GM21367 (cell line): ENCODE measurements around the gene MRPS9.

ENCODE experiments used
- ATAC-seq: cut with Tn5 transposase; IDR thresholded peaks from one replicate; pipeline ENCODE4 v1.9.1; 2021; ENCODE audit not compliant: unreplicated experiment

MRPS9 gene

DNA sequence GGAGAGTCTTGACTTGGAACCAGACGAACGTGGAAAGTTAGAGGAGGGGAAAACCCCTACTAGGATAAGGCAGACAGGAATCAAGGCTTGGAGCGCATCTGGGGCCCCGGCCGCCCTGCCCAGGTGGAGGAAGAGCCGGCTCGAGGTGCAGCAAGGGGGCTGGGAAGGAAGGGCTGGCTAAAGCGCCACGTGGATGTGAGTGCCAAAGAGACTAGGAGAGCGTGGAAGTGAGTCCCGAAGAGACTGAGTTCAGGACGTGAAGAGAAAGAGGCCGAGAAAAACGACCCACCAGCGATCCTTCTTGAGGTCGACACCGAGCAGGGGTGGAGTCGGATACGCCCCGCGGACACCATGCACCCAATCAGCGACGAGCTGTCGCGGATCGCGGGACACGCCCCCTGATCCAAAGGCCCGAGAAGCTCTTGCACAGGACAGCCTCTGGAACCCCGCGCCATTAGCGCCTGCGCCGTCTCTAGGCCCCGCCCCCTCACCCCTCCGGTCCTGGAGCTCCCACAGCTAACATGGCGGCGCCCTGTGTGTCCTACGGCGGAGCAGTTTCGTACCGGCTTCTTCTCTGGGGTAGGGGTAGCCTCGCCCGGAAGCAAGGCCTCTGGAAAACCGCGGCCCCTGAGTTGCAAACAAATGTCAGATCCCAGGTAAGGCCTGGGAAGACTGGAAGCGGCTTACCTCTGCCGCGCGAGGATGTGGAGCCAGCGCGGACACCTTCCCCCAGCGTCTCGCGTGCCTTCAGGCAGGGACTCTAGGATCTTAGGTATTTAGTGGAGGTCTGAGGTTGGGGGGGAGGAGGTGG is at the start of gene MRPS9:
Gene MRPS9, plus strand, starts transcription at position 498 of the 811 bp plus-strand sequence. Its CDS starts 24 bp downstream, at position 522.
- peak; percentile 100 for ATAC-seq

DNA sequence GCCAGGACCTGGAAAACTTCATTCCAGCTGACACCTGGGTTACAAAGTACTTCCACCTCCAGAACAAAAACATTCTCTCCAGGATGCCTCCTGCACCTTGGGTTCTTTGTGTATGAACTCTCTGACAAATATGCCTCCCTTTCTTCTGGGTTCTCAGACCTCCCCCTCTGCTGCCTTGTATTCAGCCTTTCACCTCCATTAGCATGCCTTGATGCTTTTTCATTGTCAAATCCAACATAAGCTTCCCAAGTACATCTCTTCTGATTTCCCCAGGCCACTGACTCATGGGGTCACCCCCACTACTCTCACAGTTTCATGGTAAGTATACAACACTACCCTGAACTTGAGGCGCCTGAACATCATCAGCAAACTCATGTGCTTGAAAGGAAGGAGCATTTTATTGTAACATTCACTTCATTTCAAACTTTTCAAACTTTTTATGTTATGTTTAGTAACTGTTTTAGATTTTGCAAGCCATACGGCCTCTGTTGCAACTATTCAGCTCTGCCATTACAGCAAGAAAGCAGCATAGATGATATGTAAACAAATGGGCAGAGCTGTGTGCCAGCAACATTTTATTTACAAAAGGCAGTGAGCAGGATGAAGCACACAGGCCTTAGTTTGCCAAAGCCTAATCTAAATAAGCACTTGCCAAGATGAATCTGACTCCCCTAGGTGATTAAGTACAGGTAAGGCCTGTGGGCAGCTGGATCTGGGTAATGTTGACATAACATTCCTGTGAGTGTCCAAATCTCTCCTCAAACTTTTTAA is 32.5 kb upstream of the MRPS9 start:
- no peak for ATAC-seq

GRCh38 chr2:105007367-105007766 is 30.5 kb upstream of the MRPS9 start:
- ATAC-seq, result no peak

GRCh38 chr2:105032476-105032875 is 5.4 kb upstream of the MRPS9 start:
- ATAC-seq, result no peak

- no peak for ATAC-seq
Measured at GRCh38 chr2:105034170-105034569, 3.7 kb upstream of the MRPS9 start.

DNA sequence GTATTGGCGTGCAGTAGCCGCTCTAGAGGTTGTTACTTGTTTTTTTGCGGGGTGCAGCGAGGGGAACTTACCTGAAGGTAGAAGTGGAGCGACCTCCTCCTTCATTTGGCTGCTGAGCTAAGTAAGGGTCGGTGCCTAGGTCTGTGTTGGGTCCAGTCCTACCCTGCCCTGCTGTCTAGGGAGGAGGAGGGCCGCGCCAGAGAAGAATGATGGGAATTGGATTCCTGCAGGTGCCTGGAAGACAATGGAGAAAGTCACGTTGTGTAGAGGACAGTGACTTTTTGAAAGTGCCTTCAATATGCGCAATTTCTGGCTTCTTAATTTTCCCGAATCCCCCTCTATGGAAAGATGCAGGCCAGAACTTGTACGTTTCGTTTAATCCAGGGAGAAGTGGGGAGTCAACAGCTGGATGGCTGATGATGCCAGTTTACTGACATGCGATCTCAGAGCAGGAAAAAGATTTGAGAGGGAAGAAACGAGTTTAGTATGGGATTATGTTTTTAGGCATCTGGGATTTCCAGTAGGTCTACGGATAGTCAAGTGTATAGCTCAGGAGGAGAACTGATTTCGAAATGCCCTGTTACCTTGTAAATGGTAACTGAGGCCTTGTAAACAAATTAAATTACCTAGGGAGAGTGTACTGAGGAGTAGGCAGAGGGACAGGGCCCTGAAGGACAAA is 653 bp downstream of the MRPS9 start:
- peak; percentile 5 for ATAC-seq

DNA sequence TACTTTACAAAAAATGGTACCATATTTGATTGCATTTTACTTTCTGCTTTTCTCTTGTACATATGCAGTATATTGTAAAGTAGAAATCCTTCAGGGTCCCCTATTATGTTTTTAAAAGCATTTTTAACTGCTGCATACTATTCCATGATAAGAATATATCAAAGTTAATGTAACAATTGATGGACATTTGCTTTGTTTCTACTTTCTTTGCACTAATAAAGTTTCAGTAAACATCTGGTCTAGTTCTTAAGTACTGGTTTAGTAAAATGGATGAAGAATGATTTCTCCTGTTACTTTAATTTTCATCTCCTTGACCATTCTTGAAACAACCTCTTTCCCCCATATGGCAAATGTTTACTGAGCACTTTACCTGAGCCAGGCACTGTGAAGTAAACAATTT is 1.7 kb downstream of the MRPS9 start:
- no peak for ATAC-seq

DNA sequence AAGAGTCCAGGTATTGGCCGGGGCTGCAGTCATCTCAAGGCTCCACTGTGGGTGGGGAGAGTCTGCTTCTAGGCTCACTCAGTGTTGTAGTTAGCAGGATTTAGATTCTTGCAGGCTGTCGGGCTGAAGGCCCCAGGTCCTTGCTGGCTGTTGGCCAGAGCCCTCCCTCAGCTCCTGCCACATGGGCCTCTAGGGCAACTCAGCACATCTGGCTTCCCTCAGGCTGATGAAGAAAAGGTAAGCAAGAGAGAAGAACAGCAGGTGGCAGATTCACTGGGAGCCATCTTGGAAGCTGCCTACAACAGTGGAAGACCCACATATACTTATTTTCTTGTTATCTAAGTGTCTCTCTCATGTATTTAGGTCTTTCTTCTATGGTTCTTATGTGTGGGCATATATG is 4.3 kb downstream of the MRPS9 start:
- ATAC-seq, result no peak

GRCh38 chr2:105052773-105053172 is 14.9 kb downstream of the MRPS9 start:
- ATAC-seq, result no peak

GRCh38 chr2:105055613-105056012 is 17.7 kb downstream of the MRPS9 start:
- no peak for ATAC-seq

DNA sequence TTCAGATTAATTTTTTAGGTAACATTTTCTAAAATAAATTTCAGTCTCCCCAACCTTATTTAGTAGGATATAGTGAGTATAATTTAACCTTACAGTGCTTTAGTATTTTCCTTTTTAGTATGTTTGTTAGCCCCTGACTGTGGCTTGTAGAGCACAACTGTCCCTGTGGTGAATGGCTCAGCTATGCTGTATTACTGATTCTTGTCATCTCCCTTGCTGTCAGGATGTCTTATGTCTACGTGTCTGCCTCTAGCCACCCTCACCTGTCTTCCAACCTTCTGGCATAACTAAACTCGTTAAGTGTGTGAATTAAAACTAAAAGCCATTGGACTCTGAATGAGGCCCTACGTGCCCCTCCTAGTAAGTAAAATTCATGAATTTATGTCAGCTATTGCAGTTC is 18.4 kb downstream of the MRPS9 start:
- no peak for ATAC-seq

DNA sequence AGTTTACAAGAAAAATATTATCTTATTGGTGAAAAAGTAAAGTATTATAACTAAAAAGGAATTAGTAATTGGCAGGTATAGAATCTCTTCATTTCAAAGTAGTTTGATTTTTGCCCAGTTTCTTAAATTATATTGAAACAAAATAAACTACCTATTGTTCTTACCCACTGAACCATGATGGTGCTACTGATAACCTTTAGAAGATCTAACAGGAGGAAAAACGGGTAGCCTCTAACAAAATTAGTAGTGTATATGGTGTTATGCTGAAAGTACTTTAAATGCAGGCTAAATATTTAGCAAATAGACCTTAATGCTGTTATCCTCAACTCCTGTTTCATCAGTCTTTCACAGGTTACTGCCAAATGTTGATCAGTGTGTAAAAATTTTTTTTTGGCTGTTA is 19.1 kb downstream of the MRPS9 start:
- no peak for ATAC-seq

- no peak for ATAC-seq
Measured at GRCh38 chr2:105061560-105061959, 23.7 kb downstream of the MRPS9 start.

- no peak for ATAC-seq
Measured at GRCh38 chr2:105062158-105062557, 24.3 kb downstream of the MRPS9 start.

GRCh38 chr2:105068387-105068786 is 30.5 kb downstream of the MRPS9 start:
- no peak for ATAC-seq

DNA sequence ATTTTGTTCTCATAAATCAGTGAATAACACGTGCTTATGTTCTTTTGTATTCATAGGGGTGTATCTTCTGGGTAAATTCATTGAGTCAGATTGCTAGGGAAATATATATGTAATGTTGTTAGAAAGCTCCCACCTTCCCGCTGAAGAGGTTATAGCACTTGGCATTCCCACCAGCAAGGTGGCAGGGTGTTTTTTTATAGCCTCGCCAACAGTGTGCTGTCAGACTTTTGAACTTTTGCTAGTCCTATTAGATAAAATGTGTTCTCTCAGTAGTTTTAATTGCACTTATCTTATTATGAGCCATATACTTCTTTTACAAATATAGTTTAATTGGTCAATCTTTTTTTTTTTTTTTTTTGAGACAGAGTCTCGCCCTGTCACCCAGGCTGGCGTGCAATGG is 31.0 kb downstream of the MRPS9 start:
- ATAC-seq, result no peak

DNA sequence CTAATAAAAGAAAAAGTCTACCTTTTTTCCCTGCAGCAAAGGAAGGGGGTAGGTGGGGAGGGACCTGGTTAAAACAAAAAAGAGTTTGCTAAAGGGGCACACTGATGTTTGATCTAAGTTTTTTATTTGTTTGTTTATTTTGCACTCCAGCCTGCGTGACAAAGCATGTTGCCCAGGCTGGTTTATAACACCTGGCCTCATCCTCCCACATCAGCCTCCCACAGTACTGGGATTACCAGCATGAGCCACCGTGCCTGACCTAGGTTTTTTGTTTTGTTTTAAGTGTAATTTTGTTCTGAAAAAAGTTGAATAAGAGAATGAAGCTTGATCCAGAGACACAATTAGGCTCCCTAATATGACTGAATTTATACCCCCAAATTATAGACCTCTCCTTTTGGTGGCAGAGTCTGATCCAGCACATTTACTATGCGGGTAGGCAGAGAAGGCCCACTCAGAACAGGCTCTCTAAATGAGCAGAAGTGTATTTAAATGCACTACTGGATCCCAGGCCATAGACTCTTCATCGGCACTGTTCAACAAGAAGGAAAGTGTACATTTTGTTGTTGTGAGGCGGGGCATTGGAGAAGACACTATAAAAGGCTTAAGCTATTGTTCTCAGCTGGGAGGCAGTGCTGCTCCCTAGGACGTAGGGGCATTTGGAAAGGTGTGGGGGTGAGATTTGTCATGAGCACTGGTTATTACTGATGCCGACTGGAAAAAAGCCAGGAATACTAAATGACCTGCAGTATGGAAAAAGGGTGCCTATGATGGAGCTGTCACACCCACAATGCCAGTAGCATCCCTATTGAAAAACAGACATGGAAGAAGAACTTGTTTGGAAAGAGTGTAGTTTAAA is 32.4 kb downstream of the MRPS9 start:
- no peak for ATAC-seq

DNA sequence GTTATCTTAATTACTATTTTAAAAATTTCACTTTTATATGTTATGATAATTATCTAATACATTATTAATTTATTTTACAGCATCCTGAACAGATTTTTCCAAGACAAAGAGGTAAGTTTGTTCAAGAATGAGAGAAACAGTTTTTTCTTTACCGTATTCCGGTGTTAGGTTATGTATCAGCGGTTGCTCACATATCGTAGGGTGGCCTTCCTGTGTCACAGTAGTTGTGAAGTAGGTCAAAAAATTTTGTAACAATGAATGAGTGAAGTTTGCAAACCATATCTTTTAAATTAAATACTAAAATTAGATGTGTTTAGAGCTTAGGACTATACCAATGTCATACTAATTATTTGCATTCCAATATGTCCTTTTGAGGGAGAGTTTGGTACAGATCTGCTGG is 33.5 kb downstream of the MRPS9 start:
- ATAC-seq, result no peak

DNA sequence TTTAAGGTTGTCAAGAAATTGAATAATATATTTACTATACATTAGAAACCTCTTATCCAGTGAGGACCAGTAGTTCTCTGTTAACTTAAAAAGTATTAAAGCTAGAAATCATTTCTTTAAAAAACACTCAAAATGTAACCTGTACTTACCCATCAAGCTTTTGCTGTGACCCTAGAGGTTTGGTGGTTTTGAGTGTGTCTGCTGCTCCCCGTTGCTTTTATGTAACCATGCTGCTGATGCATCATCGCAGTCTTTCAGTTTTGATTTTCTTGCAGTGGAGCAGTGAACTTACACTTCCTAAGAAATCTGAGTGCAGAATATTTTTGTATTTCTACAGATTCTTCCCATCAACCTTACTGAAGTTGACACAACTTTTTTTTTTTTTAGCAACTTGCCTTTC is 34.2 kb downstream of the MRPS9 start:
- peak; percentile 93 for ATAC-seq

- ATAC-seq, result no peak
Measured at GRCh38 chr2:105073591-105073990, 35.7 kb downstream of the MRPS9 start.

DNA sequence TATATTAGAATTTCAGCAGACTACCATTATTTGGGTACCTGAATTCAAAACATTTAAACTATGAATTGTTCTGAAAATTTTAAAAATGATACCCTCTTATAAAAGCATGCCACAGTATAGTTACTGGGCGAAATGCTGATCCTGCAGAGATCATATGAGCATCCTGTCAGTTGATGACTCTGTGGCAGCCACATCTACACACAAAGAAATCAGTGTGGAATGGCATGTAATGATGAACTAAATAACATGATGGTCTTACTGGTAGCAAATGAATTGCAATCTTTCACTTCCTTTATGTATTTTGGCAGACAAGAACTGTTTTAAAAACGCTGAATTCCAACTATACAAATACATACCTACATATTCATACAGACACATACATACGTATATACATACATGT is 38.3 kb downstream of the MRPS9 start:
- ATAC-seq, result no peak
